EH (cell line): ENCODE results near the gene RRP1B.

ENCODE experiments used
- DNase-seq: peaks from one replicate; pipeline ENCODE4 v3.0.0-alpha.2; 2015; ENCODE audit warnings: low read depth

Gene RRP1B

GRCh38 chr21:43726686-43727518, 67.5 kb downstream of the RRP1B start:
- no peak for DNase-seq

GRCh38 chr21:43727519-43728153, 68.3 kb downstream of the RRP1B start:
- peak; percentile 45 for DNase-seq

- no peak for DNase-seq
These were observed 68.8 kb downstream of the RRP1B start for GRCh38 chr21:43728154-43728466.

GRCh38 chr21:43728467-43729390, 69.4 kb downstream of the RRP1B start:
- peak; percentile 99 for DNase-seq

- DNase-seq, result no peak
These were observed 72.1 kb downstream of the RRP1B start for GRCh38 chr21:43731476-43731875.

GRCh38 chr21:43731891-43732711, 72.7 kb downstream of the RRP1B start:
- DNase-seq, result no peak

GRCh38 chr21:43733060-43733459, 73.7 kb downstream of the RRP1B start:
- DNase-seq, result no peak

- peak; percentile 57 for DNase-seq
These were observed 74.2 kb downstream of the RRP1B start for GRCh38 chr21:43733529-43734071.

GRCh38 chr21:43734131-43734927, 75.0 kb downstream of the RRP1B start:
- no peak for DNase-seq

GRCh38 chr21:43734928-43735229, 75.5 kb downstream of the RRP1B start:
- peak; percentile 41 for DNase-seq

- DNase-seq, result no peak
These were observed 76.1 kb downstream of the RRP1B start for GRCh38 chr21:43735236-43736091.

- no peak for DNase-seq
These were observed 77.0 kb downstream of the RRP1B start for GRCh38 chr21:43736224-43736883.

- no peak for DNase-seq
These were observed 78.0 kb downstream of the RRP1B start for GRCh38 chr21:43737158-43737950.

GRCh38 chr21:43739621-43740435, 80.5 kb downstream of the RRP1B start:
- no peak for DNase-seq

GRCh38 chr21:43740497-43741156, 81.3 kb downstream of the RRP1B start:
- DNase-seq, result no peak

GRCh38 chr21:43741423-43742096, 82.2 kb downstream of the RRP1B start:
- no peak for DNase-seq
